RWPE1 (cell line): Measurements from ENCODE around the gene POLE.

Source experiments
- CTCF ChIA-PET: fragments of 350-600 bp; sonication (Branson Sonifier 250); formaldehyde crosslinking; extraction: SDS; loops from one replicate; lab custom pipeline; 2021; lab: Yijun Ruan, JAX
- POLR2A ChIA-PET: fragments of 400-600 bp; formaldehyde crosslinking; extraction: SDS; loops from one replicate; lab custom pipeline; 2020; ENCODE audit warnings: antibody characterized with exemption; ENCODE audit not compliant: low non-redundant PET; lab: Yijun Ruan, JAX
- DNase-seq: peaks from one replicate; pipeline ENCODE4 v3.0.0; 2012; ENCODE audit warnings: low spot score
- H3K27ac ChIP-seq: fragments of 450-650 bp; 2 replicates; pipeline ENCODE4 v1.5.1; 2017
- CTCF ChIP-seq: fragments of 450-650 bp; conservative IDR thresholded peaks from 2 replicates; pipeline ENCODE4 v1.5.1; 2017; ENCODE audit warnings: low read depth, mild to moderate bottlenecking

The POLE gene

GRCh38 chr12:132649226-132649945 lies 37.8 kb downstream of the POLE start:
- DNase-seq = no peak
- ChIA-PET CTCF (interaction anchor here (2.9 kb wide), 1 partner anchor 11 kb away, joined by 12 read pairs; no protein-coding TSS in a partner anchor), POLR2A (no interaction called here)
- no peak for TF ChIP-seq CTCF
- no peak overlapping the region for H3K27ac ChIP-seq

- TF ChIP-seq CTCF = no peak
- CTCF ChIA-PET = interaction anchor here (0.7 to 2.9 kb wide), 2 partner anchors 10 to 409 kb away, joined by 4 to 12 read pairs; no protein-coding TSS in a partner anchor
- H3K27ac ChIP-seq = no peak overlapping the region
- POLR2A ChIA-PET = no interaction called here
- no peak for DNase-seq
Measured at GRCh38 chr12:132648616-132649225, 38.4 kb downstream of the POLE start.

GRCh38 chr12:132647858-132648257 lies 39.3 kb downstream of the POLE start:
- POLR2A ChIA-PET = no interaction called here
- H3K27ac ChIP-seq = no peak overlapping the region
- TF ChIP-seq CTCF = no peak
- DNase-seq = no peak
- CTCF ChIA-PET = interaction anchor here (0.6 to 2.9 kb wide), 3 partner anchors 9 to 37 kb away, joined by 4 to 12 read pairs (median 5); partner anchors contain the start of gene LRCOL1

- ChIA-PET CTCF (interaction anchor here (2.9 kb wide), 1 partner anchor 8 kb away, joined by 12 read pairs; no protein-coding TSS in a partner anchor), POLR2A (no interaction called here)
- no peak overlapping the region for H3K27ac ChIP-seq
- no peak for DNase-seq
- no peak for TF ChIP-seq CTCF
Measured at GRCh38 chr12:132646850-132647249, 40.3 kb downstream of the POLE start.

GRCh38 chr12:132642846-132643835 lies 44.0 kb downstream of the POLE start:
- no peak overlapping the region for H3K27ac ChIP-seq
- DNase-seq = no peak
- CTCF ChIA-PET = no interaction called here
- POLR2A ChIA-PET = no interaction called here
- TF ChIP-seq CTCF = no peak
